Measurements from ENCODE around the gene ZC3H7B.
A peak's percentile ranks its signal among the peaks of the same experiment; 100 is the strongest.

ZC3H7B gene

GRCh38 chr22:41356430-41357028 lies 55.2 kb downstream of the ZC3H7B start:
- no peak for DNase-seq

- no peak for DNase-seq
Measured at GRCh38 chr22:41357191-41357590, 55.9 kb downstream of the ZC3H7B start.

- DNase-seq: no peak
Measured at GRCh38 chr22:41358927-41359326, 57.6 kb downstream of the ZC3H7B start.

- DNase-seq: no peak
Measured at GRCh38 chr22:41359376-41359775, 58.1 kb downstream of the ZC3H7B start.

- DNase-seq: no peak
Measured at GRCh38 chr22:41360126-41360525, 58.8 kb downstream of the ZC3H7B start.

GRCh38 chr22:41361716-41362310 lies 60.5 kb downstream of the ZC3H7B start:
- no peak for DNase-seq

GRCh38 chr22:41362615-41363014 lies 61.3 kb downstream of the ZC3H7B start:
- no peak for DNase-seq

GRCh38 chr22:41364233-41364632 lies 62.9 kb downstream of the ZC3H7B start:
- DNase-seq: no peak

GRCh38 chr22:41364955-41365354 lies 63.6 kb downstream of the ZC3H7B start:
- no peak for DNase-seq

GRCh38 chr22:41365425-41365824 lies 64.1 kb downstream of the ZC3H7B start:
- DNase-seq: no peak

- no peak for DNase-seq
Measured at GRCh38 chr22:41366323-41367029, 65.2 kb downstream of the ZC3H7B start.

- DNase-seq: no peak
Measured at GRCh38 chr22:41367039-41367679, 65.8 kb downstream of the ZC3H7B start.

GRCh38 chr22:41367680-41368542 lies 66.6 kb downstream of the ZC3H7B start:
- DNase-seq: no peak

- no peak for DNase-seq
Measured at GRCh38 chr22:41368543-41369423, 67.5 kb downstream of the ZC3H7B start.

- no peak for DNase-seq
Measured at GRCh38 chr22:41369424-41369745, 68.1 kb downstream of the ZC3H7B start.

- DNase-seq: no peak
Measured at GRCh38 chr22:41369837-41370236, 68.5 kb downstream of the ZC3H7B start.

- no peak for DNase-seq
Measured at GRCh38 chr22:41377846-41378245, 76.5 kb downstream of the ZC3H7B start.

- no peak for DNase-seq
Measured at GRCh38 chr22:41380993-41381328, 79.6 kb downstream of the ZC3H7B start.

- peak; percentile 76 for DNase-seq
Measured at GRCh38 chr22:41381329-41382097, 80.2 kb downstream of the ZC3H7B start, which contains the start of gene TEF. Gene TEF, plus strand, starts transcription at chr22:41381942. Its CDS starts 103 bp downstream, at chr22:41382045.

- no peak for DNase-seq
Measured at GRCh38 chr22:41382098-41382578, 80.8 kb downstream of the ZC3H7B start.

GRCh38 chr22:41382610-41383009 lies 81.3 kb downstream of the ZC3H7B start:
- no peak for DNase-seq
